Measurements from ENCODE around the gene RGMA.
"Not testable (repeated sequence)": the region's sequence is repeated elsewhere in the genome, so short reads cannot be mapped to it uniquely, and the experiment has no call there.

RGMA gene

GRCh38 chr15:93035953-93036810 lies 52.8 kb downstream of the RGMA start:
- DNase-seq = peak in 2 of 56 donors; percentile 19 to 34

GRCh38 chr15:93035092-93035915 lies 53.7 kb downstream of the RGMA start:
- no peak for DNase-seq

DNA sequence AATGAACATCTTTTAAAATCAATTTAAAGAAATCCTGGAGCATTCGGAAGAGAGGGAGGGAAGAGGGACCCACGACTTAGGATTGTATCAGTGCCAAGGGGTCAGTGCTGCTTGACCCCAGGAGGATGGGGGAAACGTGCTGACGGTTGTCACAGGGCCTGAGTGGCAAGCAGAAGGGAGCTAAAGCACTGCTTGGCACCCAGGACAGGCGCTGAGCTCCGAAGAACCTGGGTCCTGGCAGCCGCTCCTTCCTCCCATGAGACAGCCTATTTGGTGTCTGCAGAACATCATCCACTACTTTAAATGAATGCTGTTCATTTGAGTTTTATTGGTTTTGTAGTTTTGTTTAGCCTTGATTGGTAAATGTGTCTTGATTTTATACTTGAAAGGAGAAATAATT lies 54.5 kb downstream of the RGMA start:
- DNase-seq = no peak

DNA sequence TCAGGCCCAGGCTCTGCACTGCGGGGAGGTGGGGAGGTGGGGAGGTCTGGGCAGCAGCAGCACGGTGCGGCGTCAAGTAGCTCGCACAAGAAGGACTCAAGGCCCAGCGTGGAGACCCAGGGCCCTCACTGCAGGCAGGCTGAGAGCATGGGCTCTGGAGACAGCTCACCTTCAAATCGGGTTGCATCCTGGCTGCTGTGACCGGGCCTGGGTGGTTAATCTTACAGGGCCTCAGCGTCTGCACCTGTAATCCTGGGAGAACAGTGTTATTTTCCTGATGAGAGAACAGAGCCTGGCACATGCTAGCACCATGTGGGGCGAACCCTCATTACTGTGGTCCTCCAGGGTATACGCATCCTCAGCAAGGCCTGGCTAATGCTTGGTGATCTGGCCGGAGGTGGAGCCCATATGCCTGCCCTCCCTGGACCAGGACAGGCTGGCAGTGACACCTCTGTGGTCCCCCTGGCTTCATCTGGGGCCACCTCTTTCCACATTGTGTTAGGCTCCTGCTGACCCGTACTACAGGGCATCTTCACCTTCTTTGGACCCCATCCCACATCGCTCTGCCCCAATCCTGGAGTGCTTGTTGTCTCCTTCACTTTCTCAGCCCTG lies 55.5 kb downstream of the RGMA start:
- no peak for DNase-seq

DNA sequence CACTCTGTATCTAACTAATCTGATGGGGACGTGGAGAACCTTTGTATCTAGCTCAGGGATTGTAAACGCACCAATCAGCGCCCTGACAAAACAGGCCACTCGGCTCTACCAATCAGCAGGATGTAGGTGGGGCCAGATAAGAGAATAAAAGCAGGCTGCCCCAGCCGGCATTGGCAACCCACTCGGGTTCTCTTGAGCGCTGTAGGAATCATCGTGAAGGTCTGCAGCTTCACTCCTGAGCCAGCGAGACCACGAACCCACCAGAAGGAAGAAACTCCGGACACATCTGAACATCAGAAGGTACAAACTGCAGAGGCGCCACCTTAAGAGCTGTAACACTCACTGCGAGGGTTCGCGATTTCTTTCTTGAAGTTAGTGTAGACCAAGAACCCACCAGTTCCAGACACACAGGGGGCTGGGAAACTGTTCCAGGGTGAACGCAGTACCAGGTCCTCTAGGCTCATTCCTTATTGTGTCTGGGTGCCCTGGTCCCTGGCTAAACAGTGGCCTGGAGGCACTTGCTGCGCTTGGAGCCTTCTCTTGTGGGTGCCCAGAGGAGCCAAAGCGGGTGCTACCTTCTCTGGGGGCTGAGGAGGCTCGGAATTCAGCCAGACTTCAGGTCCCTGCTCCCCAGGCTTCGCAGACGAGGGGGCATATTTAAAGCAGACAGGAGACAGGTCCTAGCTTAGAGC lies 56.4 kb downstream of the RGMA start:
- DNase-seq = not testable (repeated sequence)

GRCh38 chr15:93031557-93032384 lies 57.2 kb downstream of the RGMA start:
- not testable (repeated sequence) for DNase-seq

GRCh38 chr15:93031103-93031464 lies 57.9 kb downstream of the RGMA start:
- no peak for DNase-seq

DNA sequence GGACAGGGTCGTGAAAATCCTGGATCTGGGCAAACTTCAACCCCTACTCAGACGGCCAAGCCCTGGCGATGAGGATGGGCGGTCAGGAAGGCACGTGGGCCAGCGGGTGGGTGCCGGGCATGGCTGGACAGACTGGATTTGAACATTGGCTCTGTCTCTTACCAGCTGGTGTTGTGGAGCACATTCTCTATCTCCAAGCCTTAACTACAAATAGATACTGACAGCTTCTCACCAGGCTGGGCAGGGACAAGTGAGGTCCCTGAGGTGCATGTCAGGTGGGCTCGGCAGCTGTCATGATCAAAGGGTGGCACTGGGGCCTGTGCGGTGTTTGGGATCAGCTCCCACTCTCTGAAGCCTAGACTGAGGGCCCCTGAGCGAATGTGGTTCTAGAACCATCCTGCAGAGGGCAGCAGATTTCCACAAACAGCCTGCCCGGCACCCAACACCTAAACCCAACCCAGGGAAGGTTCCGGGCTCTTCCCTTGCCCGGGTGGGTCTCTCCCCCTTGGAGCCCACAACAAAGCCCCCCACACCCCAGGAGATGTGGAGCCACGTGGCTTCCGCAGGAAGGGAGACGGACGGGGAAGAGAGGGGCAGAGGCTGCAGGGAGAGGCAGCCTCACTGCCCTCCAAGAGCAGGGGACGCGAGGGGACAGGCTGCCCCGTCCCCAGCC lies 58.4 kb downstream of the RGMA start:
- peak in 52 of 56 donors; percentile 14 to 83 (median 56) for DNase-seq

DNA sequence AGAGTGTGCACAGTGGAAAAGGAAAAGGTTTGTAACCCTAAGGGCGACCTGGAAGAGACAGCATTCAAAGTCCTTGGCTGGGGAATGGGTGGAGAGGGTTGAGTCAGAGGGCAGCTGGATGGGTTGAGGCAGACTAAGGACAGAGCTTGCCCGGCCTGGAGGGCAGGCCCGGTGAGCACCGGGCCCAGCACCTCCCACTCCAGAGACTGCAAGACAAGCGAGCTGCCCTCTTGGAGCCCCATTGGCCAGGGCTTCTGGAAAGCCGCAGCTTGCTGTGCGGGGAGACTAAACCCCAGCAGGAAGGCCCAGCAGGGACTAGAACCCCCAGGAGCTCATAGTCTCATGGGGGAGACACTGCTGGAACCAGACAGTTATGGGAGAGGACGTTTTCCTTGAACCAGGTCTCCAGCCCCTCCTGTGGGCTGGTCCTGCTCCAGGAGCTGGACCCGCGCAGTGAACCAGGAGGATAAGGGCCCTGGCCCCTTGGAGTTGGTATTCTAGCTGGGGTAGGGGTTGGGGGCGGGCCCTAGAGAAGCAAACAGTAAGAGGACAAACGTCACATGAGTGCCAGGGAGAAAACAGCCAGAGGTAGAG lies 59.1 kb downstream of the RGMA start:
- peak in 2 of 56 donors; percentile 22 to 60 for DNase-seq

- DNase-seq = no peak
These were observed 59.7 kb downstream of the RGMA start for GRCh38 chr15:93029214-93029835.

DNA sequence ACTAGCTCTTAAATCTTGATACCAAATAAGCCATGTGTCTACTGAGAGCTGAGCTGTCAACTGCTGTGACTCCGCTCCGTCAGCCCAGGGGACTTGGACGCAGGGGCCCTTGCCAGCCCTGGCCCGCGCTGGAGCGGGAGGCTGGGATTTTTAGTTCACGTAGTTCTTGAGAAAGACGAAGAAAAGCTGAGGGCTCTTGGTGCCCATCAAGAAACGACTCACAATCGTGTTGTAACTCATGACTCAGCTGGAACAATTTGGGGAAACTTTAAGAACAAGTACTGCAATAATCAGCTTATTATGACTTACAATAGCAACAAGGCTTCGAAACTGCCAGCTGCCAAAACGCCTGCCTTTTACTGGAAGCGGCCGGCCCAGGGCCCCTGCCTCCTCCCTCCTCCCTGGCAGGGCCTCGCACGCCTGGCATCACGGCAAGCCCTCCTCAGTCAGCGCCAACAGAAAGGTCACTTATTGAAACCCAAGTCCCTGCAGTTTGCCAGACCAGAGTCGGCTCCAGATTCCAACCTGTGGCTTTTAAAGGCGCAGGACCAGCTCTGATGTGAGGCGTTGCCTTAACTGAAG lies 60.3 kb downstream of the RGMA start:
- peak in 49 of 56 donors; percentile 17 to 85 (median 62) for DNase-seq

DNA sequence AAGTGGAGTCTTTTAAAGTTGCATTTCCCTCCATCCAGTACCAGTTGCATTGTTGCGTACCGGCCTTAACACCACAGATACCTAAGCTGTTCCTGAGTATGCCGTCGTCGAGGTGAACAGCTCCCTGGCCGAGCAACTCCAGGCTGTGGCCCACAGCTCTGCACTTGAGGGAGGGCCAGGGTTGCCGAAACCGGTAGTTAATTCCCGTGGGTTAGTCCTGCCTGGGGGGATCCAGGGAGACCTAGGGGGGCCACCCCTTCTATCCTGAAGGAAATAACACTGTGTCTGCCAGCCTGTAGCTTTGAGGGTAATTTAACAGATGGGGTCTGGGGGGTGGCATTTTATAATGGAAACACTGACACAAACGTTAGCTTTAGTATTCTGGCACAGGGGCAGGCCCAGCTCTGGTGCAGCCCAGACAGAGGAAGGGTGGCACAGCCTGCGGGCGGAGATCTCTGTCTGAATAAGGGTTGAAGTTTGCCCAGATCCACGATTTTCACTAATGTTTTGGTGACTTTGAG lies 60.8 kb downstream of the RGMA start:
- DNase-seq = no peak

DNA sequence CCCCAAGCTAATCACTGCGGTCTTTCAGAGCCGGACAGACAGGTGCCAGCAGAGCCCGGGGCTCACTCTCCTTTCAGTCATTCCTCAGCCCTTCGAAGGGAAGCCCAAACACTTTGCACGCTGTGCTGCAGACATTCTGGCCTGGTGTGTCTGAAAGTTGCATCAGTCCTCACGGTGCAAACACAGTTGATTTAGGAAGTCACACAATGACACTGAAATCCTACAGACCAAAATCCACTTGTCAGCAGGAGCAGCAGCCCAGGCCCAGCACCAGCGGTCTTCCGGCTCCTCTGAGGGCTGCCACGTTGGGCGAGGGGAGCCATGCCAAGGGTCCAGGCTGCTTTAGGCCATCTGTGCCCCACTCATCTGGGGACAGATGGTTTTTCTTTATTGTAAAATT lies 61.6 kb downstream of the RGMA start:
- no peak for DNase-seq

DNA sequence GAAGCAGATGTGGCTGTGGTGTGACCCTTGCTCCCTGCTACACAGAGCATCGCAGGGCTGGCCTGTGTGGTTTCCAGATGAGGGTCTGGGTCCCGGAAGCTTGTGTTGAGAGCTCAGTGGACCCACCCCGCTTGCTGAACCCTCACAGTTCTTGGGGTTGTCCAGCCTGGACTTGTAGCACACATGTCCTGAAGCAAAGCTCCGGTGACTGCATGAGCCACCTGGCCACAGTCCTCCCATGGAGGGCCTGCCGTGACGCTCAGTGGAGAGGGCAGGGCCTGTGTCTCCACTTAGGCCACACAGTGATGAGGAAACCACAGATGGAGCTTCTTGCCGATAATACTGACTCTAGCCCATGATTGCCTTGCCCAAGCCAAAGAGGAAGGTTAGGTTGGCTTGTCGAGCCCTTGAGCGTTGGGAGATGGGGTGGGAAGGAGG lies 62.6 kb downstream of the RGMA start:
- no peak for DNase-seq

GRCh38 chr15:93025625-93025982 lies 63.4 kb downstream of the RGMA start:
- no peak for DNase-seq

DNA sequence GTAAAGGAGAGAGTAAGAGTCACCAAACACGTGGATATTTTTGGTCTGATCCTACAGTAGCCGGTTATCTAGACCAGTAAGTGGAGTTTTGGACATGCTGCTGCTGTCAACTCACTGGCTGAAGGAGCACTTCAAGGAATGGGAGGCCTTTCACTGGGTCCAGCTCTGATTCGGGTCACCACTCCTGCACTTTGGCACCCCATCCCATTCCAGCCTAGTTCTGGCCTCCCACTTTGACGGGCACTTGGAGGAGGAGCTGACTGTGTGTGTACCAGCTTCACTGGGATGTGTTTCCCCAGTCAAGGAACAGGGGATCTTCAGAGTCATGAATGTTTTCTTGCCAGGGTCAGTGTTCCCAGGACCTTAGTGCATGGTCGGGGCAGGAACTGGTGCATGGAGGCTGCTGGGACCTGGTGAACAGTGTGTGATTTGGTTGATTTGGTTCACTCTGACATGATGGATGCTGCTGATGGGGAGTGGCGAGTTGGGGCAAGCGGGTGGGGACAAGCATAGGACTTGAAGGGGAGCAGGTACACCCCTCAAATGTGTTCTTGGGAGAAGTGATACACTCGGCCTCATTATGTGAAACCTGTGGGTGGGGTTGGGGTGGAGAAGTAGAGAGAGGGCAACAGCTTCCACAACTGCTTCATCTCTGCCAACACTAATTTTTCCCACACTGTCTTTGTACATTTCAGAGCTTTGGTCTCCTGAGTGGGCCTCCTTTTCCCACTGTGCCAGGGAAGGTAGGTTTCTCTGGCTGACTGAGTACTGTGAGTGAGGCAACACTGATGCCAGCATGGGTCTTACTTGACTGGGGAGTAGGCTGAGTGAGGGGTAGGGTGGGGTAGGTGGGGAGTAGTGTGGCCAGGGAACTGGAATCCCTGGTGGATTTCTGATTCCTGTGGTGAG lies 64.0 kb downstream of the RGMA start:
- DNase-seq = no peak

GRCh38 chr15:93024293-93024692 lies 64.7 kb downstream of the RGMA start:
- no peak for DNase-seq

Measured in nucleus accumbens (tissue), 56 donors.